Measurements from ENCODE around the gene EPB41L3.

DNA sequence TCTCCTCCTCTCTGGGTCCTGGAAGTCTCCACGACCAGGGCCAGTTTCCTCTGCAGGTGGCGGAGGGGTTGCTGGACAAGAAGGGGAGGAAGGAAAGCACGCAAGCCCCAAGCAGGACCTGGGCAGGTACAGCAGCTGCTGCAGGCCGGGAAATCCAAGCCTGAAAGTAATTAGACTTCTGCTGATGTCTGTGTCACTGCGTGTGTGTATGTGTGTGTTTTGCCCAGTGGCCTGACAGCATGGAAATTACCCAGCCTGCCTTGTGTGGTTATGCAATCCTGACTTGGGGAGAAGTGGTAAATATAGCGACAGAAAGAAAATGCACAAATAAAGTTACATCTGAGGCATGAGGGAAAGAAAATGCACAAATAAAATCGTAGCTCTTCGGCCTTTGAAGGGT, 126.5 kb downstream of the EPB41L3 start:
- TF ChIP-seq POLR2A (IDR thresholded peaks at IDR 0.05; ENCODE audit: low read length) (no peak), GATA1 (IDR thresholded peaks at IDR 0.05; ENCODE audit: low read depth, low read length) (no peak)
